C1 segment of cervical spinal cord (tissue), 14 donors: ENCODE results near the gene SOX18.
"Not testable (repeated sequence)": the region's sequence is repeated elsewhere in the genome, so short reads cannot be mapped to it uniquely, and the experiment has no call there.

Source experiments
- DNase-seq, 14 donors: peaks; one replicate each; lab custom pipeline; 2025; lab: John Stamatoyannopoulos, UW

SOX18 gene

DNA sequence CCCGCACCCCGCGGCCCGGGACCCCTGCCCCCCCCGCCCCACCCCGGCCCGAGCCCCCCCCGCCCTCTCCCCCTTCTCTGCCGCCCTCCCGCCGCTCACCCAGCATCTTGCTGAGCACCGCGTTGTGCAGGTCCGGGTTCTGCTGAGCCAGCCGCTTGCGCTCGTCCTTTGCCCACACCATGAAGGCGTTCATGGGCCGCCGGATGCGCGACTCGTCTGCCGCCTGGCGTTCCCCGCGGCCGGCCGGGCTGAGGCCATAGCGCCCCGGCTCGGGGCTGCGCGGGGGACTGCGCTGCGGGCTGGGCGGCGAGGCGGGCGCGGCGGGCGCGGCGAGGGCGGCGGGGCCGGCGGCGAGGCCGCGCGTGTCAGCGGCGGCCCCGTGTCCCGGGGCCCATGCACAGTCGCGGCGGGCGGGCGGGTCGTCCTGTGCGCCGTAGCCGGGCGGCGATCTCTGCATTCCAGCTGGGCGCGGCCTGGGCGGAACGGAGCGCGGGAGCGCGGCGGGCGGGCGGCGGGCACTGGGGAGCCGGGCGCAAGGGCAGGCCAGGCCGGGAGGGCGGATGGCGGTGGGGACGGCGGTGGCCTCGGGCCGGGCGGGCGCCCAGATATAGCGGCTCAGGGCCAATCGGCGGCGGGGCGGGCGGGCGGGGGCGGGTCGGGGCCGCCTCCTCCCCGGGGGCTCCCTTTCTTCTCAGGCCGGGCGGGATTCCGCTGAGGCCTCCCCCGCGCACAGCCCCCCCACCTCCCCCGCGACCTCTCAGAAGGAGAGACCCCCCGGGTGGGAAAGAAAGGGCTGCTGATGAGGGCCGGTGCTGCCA, at the start of gene SOX18:
Gene SOX18, minus strand, starts transcription at position 580 of the 818 bp plus-strand sequence. Its CDS starts 123 bp downstream, at position 457.
- no peak for DNase-seq

DNA sequence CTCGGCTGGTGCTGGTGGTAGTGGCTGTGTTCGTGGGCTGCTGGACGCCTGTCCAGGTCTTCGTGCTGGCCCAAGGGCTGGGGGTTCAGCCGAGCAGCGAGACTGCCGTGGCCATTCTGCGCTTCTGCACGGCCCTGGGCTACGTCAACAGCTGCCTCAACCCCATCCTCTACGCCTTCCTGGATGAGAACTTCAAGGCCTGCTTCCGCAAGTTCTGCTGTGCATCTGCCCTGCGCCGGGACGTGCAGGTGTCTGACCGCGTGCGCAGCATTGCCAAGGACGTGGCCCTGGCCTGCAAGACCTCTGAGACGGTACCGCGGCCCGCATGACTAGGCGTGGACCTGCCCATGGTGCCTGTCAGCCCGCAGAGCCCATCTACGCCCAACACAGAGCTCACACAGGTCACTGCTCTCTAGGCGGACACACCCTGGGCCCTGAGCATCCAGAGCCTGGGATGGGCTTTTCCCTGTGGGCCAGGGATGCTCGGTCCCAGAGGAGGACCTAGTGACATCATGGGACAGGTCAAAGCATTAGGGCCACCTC, 49.1 kb upstream of the SOX18 start:
- DNase-seq, result no peak

DNA sequence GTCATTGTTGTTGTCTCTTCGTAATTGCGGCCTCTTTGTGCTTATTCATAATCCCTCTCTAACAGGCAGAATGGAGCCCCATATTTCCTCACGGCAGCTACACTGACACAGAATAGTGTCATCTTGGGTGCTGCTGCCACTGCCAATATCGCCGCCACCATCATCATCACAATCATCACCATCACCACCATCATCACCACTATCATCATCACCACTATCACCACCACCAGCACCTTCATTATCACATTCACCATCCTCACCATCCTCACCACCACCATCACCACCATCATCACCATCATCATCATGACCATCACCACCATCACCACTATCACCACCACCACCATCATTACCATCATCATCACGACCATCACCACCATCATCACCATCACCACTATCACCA, 47.1 kb upstream of the SOX18 start:
- no peak for DNase-seq

DNA sequence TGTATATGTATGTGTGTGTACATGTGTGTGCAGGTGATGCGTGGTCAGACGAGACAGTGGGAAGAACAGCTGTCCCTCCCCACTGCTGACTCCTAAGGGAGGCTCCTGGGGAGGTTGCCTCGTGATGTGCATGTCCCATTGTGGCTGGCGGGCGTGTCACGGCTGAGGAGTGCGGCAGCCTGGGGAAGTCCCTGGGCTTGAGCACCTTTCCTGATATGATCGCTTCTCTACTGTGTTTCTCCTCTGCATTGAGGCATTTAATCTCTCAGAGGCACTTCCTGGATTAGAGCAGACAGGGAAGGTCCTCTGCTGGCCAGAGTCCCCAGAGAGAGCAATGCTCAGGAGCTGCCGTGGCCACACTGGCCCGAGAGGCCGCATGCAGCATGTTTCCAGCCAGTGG, 46.5 kb upstream of the SOX18 start:
- no peak for DNase-seq

DNA sequence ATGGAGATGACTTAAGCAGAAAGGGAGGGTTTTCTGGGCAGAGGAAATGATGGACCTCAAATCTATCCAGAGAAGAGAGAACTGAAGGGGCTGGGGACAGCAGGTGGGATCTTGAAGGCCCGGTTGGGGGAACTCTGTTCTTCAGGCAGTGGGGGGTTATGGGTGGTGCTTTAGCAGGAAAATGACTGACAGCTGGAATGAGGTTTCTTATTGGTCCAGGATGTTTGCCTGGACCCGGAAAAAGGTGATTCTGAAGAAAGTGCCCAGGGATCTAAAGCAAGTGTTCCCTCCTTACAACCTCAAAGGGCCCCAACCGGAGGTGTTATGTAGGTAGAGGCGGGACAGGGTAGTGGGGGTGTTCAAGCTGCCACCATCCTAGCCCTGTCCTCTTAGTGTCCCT, 46.0 kb upstream of the SOX18 start:
- DNase-seq, result no peak

DNA sequence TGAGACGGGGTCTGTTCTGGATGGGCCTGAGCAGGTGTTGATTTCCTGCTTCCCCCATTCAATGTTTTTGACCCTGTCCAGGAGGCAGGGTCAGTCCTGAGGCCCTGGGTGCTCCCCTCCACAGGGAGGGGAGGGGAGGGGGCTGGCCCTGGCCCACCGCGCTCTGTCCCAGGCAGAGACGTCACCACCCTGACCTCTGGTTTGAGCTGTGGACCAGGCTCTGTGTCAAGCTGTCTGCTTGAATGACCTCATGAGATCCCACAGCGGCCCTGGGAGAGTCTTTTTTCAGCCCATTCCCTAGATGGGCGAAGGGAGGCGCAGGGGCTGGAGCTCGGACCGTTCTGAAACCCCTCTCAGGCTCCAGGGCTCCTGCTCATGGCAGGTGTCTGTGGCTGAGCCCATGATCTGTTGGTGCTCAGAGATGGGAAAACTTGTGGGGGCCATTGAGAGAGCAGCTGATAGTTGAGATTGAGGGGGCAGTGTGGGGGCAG, 43.6 kb upstream of the SOX18 start:
- no peak for DNase-seq

DNA sequence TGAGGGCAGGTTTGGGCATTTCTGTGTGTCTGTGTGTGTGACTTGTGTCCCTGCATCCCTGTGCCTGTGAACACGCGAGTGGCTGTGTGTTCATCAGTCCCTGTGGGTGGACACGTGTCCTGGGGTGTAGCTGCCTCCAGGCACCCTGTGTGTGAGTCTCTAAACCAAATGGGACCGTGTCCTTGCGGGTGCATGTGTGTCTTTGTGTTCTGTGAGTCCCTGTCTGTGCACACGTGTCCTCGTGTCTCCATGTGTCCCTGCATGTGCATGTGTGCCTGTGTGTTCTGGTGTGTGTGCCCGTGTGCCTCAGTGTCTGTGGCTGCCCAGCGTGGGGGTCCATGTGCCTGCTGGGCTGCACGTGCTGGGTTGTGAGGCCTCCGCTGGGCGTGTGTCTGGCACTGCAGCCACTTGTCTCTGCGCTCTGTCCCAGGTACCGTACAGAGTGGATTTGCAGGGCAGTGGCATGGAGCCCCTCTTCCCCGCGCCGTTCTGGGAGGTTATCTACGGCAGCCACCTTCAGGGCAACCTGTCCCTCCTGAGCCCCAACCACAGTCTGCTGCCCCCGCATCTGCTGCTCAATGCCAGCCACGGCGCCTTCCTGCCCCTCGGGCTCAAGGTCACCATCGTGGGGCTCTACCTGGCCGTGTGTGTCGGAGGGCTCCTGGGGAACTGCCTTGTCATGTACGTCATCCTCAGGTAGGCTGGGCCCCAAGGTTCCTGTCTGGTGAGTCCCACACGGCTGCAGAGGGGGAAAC, 43.0 kb upstream of the SOX18 start:
- no peak for DNase-seq

DNA sequence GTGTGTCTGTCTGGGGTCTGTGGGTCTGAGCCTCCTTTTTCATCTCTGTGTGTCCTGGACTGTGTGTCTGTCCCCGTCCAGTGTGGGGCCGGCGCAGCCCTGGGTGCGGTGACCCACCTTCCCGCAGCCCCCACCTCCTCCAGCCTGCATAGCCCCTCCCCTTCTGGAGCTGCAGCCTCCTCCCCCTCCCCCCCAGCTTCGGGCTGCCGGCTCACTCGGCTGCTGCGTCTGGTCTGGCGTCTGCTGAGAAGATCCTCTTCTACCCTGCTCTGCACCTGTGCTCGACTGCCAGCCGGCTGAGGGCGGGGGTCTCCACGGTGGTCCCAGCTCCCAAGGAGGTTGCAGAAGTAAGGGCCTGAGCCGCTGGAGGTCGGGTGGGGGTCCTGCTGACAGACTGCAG, 42.3 kb upstream of the SOX18 start:
- no peak for DNase-seq

DNA sequence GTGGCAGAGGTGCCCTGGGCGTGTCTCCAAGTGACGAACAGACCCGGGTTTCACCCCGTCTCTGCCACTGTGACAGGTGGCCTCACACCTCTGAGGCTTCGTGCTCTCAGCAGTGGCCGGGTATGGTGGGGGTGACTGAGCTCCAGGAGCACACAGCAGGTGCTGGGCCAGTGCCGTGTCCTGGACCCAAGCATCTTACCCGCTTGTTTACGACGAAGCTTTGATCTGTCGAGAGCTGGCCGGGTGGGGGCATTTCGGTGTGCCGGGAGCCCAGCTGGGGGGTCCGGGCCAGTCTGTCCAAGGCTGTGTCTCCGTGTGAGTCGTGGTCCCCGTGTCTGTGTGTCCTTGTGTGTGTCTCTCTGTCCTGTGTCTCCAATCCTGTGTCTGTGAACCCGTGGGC, 41.9 kb upstream of the SOX18 start:
- no peak for DNase-seq

DNA sequence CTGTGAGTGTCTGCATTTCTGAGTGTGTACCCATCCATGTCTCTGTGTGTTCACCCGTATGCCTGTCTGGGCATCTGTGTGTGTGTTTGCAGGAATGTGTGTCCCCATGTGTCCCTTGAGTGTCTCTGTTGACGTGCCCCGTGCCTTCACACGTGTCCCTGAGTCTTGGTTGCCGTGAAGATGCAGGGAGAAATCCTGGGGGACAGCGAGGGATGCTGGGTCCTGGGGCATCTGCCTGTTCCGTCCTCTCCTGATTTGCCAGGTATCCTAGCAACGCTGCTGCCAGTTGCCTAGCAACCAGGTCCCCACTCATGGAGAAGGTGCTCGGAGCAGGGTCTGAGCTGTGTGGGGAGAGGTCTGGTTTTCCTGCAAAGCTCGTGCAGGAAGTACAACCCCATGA, 40.7 kb upstream of the SOX18 start:
- peak in 1 of 14 donors; percentile 89 for DNase-seq

DNA sequence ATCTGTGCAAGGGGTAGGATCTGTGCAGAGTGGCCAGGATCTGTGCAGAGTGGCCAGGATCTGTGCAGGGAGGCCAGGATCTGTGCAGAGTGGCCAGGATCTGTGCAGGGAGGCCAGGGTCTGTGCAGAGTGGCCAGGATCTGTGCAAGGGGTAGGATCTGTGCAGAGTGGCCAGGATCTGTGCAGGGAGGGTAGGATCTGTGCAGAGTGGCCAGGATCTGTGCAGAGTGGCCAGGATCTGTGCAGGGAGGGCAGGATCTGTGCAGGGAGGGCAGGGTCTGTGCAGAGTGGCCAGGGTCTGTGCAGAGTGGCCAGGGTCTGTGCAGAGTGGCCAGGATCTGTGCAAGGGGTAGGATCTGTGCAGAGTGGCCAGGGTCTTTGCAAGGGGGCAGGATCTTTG, 39.1 kb upstream of the SOX18 start:
- DNase-seq, result not testable (repeated sequence)

DNA sequence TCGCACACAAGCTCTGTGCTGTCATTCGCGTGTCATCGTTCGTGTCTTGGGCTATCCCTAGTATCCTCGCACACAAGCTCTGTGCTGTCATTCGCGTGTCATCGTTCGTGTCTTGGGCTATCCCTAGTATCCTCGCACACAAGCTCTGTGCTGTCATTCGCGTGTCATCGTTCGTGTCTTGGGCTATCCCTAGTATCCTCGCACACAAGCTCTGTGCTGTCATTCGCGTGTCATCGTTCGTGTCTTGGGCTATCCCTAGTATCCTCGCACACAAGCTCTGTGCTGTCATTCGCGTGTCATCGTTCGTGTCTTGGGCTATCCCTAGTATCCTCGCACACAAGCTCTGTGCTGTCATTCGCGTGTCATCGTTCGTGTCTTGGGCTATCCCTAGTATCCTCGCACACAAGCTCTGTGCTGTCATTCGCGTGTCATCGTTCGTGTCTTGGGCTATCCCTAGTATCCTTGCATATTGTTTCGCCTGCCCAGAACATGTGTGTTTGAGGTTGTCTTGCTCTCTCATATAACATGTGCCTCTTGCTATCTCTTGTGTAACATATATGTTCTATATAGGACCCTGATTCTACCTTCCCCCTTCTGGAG, 37.9 kb upstream of the SOX18 start:
- DNase-seq, result not testable (repeated sequence)

DNA sequence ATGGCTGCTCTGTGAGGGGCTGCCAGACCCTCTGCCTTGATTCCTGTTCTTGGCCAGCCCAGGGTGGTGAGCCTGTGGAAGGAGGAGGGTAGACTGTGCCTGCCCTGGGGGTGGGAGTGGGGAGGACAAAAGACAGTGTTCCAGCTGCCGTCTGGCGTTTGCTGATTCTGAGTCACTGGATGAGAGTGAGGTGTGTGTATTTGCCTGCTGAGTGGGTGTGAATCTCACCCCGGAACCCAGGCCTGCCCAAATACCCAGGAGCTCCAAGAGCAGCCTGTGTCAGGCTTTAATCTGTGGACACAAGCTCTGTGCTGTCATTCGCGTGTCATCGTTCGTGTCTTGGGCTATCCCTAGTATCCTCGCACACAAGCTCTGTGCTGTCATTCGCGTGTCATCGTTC, 37.4 kb upstream of the SOX18 start:
- no peak for DNase-seq

DNA sequence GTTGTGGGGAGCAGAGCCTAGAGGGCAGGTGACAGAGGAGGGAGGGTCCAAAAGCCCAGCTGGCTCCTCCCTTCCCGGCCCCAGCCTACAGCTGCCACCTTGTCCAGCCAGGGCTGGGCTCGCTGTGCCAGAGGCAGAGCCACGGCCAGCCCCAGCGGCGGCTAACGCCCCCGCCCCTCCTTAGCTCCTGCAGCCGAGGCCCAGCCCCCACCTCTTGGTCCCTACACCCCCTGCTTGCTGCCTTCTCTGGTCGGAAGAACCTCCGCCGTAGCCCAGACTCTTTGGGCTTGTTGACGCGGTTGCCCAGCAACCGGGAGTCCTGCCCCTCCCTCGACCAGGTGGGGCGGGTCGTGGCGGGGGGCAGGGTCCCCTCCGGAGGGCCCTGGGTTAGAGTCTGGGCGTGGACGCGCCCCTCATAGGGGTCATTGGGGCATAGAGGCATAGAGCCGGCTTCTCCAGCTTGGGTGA, 35.3 kb upstream of the SOX18 start:
- DNase-seq, result no peak

DNA sequence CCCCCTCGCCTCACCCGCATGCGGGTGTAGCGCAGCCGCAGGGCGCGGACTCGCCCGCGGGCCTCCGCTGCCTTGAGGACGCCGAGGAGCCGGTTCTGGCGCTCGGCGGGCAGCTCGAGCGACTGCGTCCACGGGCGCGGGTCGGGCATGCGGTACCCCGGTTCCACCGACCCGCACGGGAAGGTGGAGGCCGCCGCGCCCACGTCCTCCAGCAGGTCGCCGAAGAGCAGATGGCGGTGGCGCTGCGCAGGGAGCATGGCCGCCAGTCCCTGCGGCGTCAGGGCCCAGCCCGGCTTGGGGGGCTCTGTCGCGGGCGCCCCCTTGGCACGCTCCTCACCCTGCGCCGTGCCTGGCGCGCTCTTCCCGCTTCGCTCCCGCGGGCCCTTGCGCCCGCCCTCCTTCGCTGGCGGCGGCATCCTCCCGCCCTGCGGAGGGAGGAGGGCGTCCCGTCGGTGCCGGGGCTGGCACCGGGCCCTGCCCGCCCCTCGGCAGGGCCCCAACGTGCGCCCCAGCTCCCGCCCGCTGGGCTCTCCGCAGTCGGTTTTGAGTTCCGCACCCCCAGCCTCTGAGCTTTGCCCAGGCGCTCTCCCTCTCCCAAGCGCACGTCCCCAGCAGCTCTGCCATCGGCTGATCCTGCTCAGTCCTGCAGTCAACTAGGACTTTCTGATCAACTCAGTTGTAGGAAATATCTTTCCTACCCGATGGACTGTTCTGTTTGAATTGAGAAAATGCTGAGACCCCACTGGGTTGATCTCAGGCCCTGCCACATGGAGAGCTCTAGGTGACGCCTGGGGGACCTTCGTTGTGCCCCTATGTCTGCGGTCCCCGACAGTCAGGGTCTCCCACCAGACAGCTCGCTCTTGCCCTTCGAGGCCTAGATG, 34.6 kb upstream of the SOX18 start, which contains the start of gene LKAAEAR1:
Gene LKAAEAR1, minus strand, starts transcription at position 595 of the 881 bp plus-strand sequence. Its CDS starts 179 bp downstream, at position 416.
- DNase-seq, result no peak

DNA sequence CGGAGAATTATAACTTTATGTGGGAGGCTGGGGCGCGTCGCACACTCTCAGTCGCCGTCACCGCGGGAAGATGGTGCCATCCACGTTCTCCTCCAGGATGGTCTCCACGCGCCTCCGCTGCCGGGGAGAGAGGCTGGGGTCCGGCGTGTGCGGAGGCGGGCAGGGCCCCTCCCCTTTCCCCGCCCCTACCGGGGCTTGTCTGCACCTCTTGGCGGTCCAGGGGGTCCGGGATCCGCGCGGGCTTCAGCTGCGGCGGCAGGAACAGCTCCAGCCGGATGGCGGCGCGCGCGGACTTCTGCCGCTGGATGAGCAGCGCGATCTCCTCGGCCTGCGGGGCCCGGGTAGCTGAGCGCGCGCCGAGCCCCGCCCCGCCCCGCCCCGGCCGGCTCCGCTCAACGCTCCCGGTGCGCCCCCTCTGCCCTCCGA, 34.0 kb upstream of the SOX18 start:
- DNase-seq, result peak in 9 of 14 donors; percentile 14 to 72 (median 39)

DNA sequence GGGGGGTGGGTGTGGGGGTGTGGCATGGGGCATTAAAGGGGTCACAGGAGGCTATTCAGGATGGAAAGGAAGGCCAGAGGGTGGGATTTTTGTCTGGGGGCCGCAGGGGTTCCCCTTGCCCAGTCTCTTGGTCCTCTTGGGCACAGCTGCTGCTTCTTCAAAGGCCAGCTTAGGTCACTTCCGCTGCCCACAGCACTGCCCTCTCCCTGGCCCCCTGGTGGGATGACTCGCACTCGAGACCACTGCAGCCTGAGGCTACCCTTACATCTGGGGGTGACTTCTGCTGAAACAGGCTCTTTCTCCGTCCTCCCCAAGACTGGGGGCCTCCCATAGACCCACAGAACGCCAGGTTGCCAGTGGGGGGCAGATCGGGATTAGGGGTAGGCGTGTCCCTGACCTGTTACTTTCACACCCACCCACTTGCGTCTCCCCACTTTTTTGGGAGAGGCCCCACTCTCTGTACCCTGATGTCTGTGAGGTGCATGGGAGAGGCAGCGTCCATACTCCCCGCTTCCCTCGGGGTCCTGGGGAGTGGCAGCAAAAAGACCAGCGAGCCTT, 33.5 kb upstream of the SOX18 start:
- DNase-seq, result no peak

DNA sequence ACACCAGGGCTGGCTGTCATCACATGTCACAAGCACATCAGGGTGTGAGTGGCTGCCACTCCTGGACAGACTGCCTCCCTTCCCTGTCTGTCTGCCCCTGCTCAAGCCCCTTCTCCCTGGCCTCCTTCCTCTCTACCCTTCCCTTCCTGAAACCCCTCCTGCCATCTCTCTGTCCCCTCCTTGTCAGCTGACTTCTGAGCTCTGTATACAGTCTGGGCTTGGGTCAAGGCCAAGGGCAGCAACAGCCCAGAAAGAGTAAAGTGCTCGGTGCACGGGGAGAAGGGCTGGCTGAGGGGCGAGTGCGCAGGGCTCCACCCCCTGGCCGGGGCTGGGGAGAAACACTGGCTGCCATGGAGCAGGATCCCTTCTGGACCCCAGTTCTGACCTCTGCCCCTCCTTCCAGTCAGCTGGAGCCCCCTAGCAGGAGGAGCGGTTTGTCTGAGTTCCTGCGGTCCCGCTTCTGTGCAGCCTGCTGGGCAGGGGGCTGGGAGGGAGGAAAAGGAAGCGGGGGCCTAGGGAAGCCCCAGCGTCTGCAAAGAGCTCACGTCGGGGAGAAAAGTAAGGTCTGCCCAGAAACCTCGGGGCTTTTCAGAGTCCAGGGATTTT, 32.8 kb upstream of the SOX18 start:
- DNase-seq, result peak in 1 of 14 donors; percentile 11

DNA sequence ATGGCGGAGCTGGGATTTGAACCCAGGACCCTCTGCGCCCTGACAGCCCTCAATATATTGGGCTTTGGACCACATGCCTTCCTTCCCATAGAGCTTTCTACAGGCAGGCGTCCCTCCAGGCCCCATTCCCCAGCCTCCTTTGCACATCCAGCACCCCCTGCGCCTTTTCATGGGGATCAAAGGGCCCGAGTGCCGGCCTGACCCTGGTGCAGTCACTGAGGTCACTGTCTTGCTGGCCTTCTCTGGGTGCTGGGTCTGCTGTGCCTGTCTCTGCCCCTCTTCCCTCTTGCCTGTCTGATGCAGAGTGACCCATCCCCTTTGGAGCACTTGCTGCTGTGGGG, 32.2 kb upstream of the SOX18 start:
- no peak for DNase-seq
